ENCODE data around the gene TFAP2E. TPM values are rescaled to one million over a fixed set of nuclear protein-coding genes. Genes with fewer than 3 reads are reported as not detected.

Gene TFAP2E
- total RNA-seq, 2 donors from 2014 or later, result 3.3 to 5.1 TPM

DNA sequence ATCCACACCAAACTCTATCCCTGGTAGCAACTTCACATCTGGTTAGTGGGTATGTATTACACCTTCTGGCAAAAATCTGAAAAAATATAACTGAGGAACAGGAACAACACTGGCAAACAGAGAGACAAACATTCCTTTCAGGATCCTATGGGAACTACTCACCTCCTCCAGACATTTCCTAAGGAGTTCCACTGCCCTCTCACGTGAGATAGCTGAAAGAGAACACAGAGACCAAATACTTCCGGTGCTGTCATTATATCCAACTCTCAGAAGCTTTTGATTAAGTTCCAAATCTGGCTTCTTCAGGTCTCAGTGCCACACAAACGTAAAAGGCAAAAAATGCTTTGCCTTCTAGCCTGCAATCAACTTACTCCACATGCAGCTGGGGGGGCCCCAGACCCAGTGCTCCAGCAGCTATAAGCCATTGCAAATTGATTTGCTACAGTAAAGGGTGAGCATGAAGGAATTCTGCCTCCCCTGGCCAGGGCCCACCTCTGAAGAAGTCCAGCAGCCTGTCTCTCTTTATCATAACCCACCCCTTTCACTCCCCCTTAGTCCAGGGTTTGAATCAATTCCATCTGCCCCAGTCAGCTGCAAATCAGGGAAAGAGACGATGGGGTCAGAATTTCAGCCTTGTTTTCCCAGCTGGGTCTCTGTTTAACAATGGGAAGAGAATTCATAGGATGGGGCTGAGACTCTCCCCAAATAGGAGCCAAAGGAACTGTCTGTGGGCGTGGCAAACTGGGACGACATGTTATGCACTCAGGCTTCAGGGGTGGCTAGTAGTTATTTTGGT, 32.2 kb downstream of the TFAP2E start:
- H3K36me3 Mint-ChIP-seq, result peaks cover 33% of the 10 kb centered on the region
- DNase-seq (ENCODE audit: low spot score) (no peak), ATAC-seq (no peak)
- H3K9me3 Mint-ChIP-seq, result no peaks in the 10 kb centered on the region
- H3K4me3 Mint-ChIP-seq, result no peak overlapping the region
- no peaks in the 10 kb centered on the region for H3K27me3 Mint-ChIP-seq
- H3K4me1 Mint-ChIP-seq (ENCODE audit: low read depth in 2 of 2), result peaks cover 14 to 15% of the 10 kb centered on the region in 2 donors
- peak overlapping the region in 1 of 2 donors; percentile 18 for H3K27ac Mint-ChIP-seq

DNA sequence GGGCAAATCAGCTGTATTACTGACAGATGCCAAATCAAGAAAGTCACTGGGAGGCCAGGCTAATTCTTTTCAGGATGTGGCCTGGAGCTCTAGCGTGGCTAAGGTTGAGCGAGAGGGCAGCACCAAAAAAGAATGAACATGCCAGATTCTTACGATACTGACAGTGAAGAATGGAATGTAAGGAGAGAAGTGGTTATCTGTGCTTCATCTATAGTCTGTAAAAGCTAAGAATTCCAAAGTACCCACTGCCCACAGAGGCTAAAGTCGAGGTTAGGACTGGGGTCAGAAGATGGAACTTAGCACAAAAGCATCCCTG, 32.7 kb downstream of the TFAP2E start:
- Mint-ChIP-seq H3K9me3 (no peaks in the 10 kb centered on the region), H3K27me3 (no peaks in the 10 kb centered on the region), H3K27ac (peak overlapping the region in 1 of 2 donors; percentile 18), H3K36me3 (peaks cover 33% of the 10 kb centered on the region), H3K4me1 (ENCODE audit: low read depth in 2 of 2) (peaks cover 14 to 16% of the 10 kb centered on the region in 2 donors), H3K4me3 (no peak overlapping the region)
- ATAC-seq (no peak), DNase-seq (ENCODE audit: low spot score) (no peak)

DNA sequence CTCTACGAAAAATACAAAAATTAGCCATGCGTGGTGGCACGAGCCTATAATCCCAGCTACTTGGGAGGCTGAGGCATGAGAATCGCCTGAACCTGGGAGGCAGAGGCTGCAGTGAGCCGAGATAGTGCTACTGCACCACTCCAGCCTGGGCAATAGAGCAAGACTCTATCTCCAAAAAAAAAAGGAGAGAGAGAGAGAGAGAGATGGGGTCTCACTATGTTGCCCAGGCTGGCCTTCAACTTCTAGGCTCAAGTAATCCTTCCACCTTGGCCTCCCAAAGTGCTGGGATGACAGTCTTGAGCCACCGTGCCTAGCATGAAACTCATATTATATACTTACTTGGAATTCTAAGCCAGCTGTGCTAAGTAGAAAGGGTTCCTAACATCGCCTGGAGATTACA, 38.5 kb downstream of the TFAP2E start:
- DNase-seq (ENCODE audit: low spot score), result no peak
- peaks cover 16 to 22% of the 10 kb centered on the region in 2 donors for H3K4me1 Mint-ChIP-seq (ENCODE audit: low read depth in 2 of 2)
- no peak for ATAC-seq

DNA sequence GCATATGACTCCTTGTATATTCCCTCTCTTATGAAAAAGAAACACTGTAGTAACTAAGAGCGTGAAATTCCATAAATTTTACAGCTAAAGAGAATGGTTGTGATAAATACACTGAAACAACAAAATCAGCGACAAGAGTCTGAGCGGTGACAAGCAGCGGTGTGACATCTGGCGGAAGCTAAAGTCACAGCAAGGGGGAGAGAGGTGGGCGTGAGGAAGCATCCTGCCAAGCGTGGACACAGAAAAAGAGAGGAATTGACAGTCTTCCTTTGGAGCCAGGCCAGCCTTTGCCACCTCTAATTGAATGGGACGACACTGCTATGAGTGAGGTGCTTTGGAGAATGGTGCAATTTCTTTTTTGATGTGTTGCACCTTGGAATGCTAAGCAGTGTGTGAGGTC, 42.3 kb downstream of the TFAP2E start:
- no peak for ATAC-seq
- Mint-ChIP-seq H3K9me3 (no peaks in the 10 kb centered on the region), H3K4me3 (no peak overlapping the region), H3K36me3 (peaks cover 15% of the 10 kb centered on the region), H3K4me1 (ENCODE audit: low read depth in 2 of 2) (peaks cover 18 to 23% of the 10 kb centered on the region in 2 donors), H3K27me3 (no peaks in the 10 kb centered on the region), H3K27ac (no peak overlapping the region)
- DNase-seq (ENCODE audit: low spot score), result no peak

More for the DNA sequence above, 38.5 kb downstream of the TFAP2E start:
- H3K27ac Mint-ChIP-seq, result no peak overlapping the region
- no peaks in the 10 kb centered on the region for H3K27me3 Mint-ChIP-seq
- H3K9me3 Mint-ChIP-seq, result no peaks in the 10 kb centered on the region
- H3K36me3 Mint-ChIP-seq, result peaks cover 28% of the 10 kb centered on the region
- H3K4me3 Mint-ChIP-seq, result no peak overlapping the region

DNA sequence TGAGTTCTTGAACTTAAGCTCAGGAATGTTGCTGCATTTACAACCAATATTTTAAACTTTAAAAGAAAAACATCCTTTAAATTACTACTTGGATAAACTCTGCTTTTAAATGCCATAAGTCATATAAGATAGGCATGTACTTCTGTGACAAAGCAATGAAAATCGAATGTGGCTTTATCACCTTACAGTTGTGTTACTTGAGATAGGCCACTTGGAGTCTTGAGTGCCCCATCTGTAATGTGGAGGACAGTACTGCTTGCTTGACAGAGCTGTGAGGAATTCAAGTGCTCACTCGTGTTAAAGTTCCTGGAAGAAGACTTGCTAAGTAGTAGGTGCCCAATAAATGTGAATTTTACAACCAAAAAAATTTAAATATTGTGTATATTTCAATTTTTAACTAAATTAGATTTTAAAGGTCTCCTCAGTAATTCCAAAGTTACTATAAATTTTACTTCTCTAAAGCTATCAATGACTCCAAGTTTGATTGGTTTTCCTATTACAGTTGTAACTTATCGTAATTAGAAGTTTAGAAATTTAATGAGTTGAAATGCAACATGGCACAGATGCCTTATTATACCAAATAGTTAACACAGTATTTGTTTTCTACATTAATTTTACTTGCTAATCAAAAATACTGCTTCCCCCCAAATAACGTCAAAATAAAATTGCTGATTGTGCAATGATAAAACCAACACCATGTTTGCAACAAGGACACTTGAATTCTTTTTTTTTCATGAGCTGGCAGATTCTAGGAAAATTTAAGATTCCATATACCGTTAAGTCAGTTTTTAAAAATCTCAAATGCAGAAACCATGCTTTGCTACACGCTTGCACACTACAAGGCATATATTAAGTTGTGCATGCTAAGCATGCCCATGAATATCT, 46.4 kb downstream of the TFAP2E start:
- ATAC-seq (no peak), DNase-seq (ENCODE audit: low spot score) (no peak)
- H3K4me3 Mint-ChIP-seq, result no peak overlapping the region
- H3K4me1 Mint-ChIP-seq (ENCODE audit: low read depth in 2 of 2), result peaks cover 11 to 25% of the 10 kb centered on the region in 2 donors
- H3K9me3 Mint-ChIP-seq, result no peaks in the 10 kb centered on the region
- no peak overlapping the region for H3K27ac Mint-ChIP-seq
- no peaks in the 10 kb centered on the region for H3K27me3 Mint-ChIP-seq
- peaks cover 5% of the 10 kb centered on the region for H3K36me3 Mint-ChIP-seq

DNA sequence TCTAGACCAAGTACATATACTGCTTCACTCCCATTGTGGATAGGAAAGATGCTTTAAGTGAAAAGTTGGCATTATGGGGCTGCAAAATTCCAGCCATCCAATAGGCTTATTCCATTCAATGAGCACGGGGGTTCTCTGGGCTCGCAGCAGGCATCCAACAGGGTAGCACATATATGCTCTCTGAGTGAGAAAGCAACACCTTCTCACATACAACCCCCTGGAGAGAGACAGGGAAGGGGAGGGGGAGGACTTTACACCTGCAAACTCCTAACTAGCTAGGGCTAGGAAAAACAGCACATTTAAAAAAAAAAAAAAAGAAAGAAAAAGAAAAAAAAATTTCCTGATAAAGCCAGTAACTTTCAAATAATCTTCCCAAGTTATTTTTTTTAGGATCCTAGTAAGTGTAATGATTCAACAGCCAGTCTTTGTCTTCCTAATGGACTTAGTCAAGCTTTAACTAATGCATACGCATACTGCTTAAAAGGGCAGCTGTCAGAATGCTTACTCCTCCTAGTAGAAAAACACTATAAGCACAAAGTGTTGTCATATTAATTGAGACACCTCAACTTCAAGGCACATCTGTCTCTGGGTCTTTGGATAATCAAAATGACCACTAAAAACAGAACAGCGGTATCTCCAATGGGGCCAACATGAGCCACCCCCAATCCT, 49.5 kb downstream of the TFAP2E start:
- no peaks in the 10 kb centered on the region for H3K9me3 Mint-ChIP-seq
- no peaks in the 10 kb centered on the region for H3K36me3 Mint-ChIP-seq
- H3K27ac Mint-ChIP-seq, result no peak overlapping the region
- peaks cover 5 to 16% of the 10 kb centered on the region in 2 donors for H3K4me1 Mint-ChIP-seq (ENCODE audit: low read depth in 2 of 2)
- no peaks in the 10 kb centered on the region for H3K27me3 Mint-ChIP-seq
- no peak for DNase-seq (ENCODE audit: low spot score)
- H3K4me3 Mint-ChIP-seq, result no peak overlapping the region
- ATAC-seq, result no peak

DNA sequence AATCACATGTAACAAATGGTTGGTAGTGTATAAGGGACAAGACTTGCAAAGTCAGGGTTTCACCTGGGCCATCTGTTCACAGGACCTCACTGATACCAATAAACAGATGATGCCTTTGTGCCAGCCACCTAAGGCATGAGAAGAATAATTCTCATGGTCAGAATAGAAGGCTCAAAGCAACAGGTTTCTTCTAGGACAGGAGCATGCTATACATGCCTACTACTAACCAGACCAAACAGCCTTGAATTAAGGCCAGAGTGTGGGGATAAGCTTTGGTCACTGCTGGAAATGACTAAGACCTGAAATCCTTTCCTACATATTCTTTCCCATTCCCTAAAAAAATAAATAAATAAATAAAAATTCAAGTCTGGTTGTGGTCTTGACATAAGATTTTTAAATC, 50.7 kb downstream of the TFAP2E start:
- Mint-ChIP-seq H3K4me3 (no peak overlapping the region), H3K27ac (no peak overlapping the region), H3K9me3 (no peaks in the 10 kb centered on the region), H3K36me3 (peaks cover 1% of the 10 kb centered on the region), H3K4me1 (ENCODE audit: low read depth in 2 of 2) (peaks cover 5 to 9% of the 10 kb centered on the region in 2 donors), H3K27me3 (no peaks in the 10 kb centered on the region)
- no peak for ATAC-seq
- no peak for DNase-seq (ENCODE audit: low spot score)

DNA sequence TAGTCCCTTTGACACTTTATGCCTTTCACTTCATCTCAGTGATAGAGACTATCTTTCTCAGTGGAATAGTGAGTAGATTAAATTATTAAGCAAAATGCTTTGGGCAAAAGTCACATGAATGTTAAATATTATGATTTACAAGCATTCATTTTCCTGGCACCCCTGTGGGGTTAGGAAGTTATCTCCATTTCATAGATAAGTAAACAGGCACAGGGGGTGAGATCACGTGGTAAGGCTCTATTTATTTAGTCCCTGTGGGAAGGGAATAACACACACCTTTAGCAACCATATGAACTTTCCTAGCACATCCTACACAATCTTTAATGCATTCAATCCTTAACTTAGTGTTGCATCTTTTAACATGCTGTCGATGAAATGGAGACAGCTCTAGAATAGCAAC, 55.9 kb downstream of the TFAP2E start:
- ATAC-seq, result no peak
- H3K9me3 Mint-ChIP-seq, result no peaks in the 10 kb centered on the region
- peak overlapping the region in 1 of 2 donors; percentile 37 for H3K27ac Mint-ChIP-seq
- no peaks in the 10 kb centered on the region for H3K4me1 Mint-ChIP-seq (ENCODE audit: low read depth in 2 of 2)
- DNase-seq (ENCODE audit: low spot score), result no peak
- H3K4me3 Mint-ChIP-seq, result no peak overlapping the region
- no peaks in the 10 kb centered on the region for H3K27me3 Mint-ChIP-seq
- H3K36me3 Mint-ChIP-seq, result peaks cover 19% of the 10 kb centered on the region

DNA sequence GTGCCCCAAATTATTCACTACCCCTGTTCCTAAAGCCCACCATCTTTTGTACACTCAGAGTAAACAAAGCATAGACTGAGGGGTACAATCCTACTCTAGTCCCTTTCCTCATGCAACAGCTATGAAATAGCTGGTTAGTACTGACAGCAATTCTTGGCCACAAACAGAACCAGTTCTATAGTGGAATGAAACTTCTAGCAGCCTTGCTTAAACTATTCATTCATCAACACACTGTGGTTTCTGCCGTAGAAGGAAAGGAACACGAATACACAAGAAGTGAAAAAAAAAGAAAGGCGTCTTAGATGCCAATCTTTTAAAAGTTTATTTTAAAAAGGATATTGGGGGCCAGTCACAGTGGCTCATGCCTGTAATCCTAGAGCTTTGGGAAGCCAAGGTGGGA, 58.3 kb downstream of the TFAP2E start:
- DNase-seq (ENCODE audit: low spot score), result no peak
- no peak overlapping the region for H3K4me3 Mint-ChIP-seq
- H3K27ac Mint-ChIP-seq, result no peak overlapping the region
- no peak for ATAC-seq
- H3K4me1 Mint-ChIP-seq (ENCODE audit: low read depth in 2 of 2), result no peaks in the 10 kb centered on the region
- H3K27me3 Mint-ChIP-seq, result no peaks in the 10 kb centered on the region
- H3K36me3 Mint-ChIP-seq, result peaks cover 19% of the 10 kb centered on the region
- H3K9me3 Mint-ChIP-seq, result no peaks in the 10 kb centered on the region

DNA sequence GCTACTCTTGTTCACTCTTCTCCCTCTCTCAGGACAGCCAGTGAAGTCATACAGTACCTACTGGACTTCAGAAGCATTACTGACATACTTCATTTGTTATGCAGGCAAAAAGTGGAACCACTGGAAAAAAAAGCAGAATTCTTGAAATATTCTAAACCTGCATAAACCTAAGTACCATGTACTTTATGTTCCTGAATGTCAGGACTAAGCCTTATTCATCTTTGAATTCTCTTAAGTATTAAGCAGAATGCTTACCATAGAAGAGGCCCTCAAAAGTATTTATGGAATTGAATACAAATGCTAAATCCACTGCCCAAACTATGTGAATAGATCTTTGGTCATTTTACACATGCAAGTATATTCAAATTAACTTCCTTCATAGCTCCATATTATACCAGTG, 60.4 kb downstream of the TFAP2E start:
- H3K27me3 Mint-ChIP-seq, result no peaks in the 10 kb centered on the region
- no peak overlapping the region for H3K27ac Mint-ChIP-seq
- peaks cover 12 to 16% of the 10 kb centered on the region in 2 donors for H3K4me1 Mint-ChIP-seq (ENCODE audit: low read depth in 2 of 2)
- ATAC-seq (no peak), DNase-seq (ENCODE audit: low spot score) (no peak)
- H3K4me3 Mint-ChIP-seq, result no peak overlapping the region
- peaks cover 21% of the 10 kb centered on the region for H3K36me3 Mint-ChIP-seq
- no peaks in the 10 kb centered on the region for H3K9me3 Mint-ChIP-seq

DNA sequence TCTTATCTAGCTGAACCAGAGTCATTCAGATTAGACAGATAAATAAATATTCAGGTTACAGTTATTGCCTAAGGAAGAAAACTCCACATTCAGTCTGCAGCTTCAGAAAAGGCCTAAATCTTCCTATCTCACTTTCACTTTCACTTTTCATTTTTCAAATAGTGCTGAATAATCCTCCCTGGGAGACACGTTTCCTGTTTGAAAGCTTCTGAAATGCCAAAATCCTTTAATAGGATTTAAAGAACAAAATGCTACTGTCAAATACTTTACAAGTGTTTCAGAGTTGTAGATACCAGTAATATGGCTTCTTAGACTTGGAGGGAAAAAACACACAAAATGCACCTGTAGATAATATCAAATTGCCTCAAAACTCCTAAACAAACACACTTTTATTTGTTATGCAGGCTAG, 64.3 kb downstream of the TFAP2E start:
- H3K4me1 Mint-ChIP-seq (ENCODE audit: low read depth in 2 of 2), result peaks cover 26 to 35% of the 10 kb centered on the region in 2 donors
- ATAC-seq (no peak), DNase-seq (ENCODE audit: low spot score) (no peak)
- peak overlapping the region; percentile 90 for H3K4me3 Mint-ChIP-seq
- peaks cover 11% of the 10 kb centered on the region for H3K36me3 Mint-ChIP-seq
- H3K27me3 Mint-ChIP-seq, result no peaks in the 10 kb centered on the region
- peak overlapping the region; percentile 92 to 98 for H3K27ac Mint-ChIP-seq
- no peaks in the 10 kb centered on the region for H3K9me3 Mint-ChIP-seq

DNA sequence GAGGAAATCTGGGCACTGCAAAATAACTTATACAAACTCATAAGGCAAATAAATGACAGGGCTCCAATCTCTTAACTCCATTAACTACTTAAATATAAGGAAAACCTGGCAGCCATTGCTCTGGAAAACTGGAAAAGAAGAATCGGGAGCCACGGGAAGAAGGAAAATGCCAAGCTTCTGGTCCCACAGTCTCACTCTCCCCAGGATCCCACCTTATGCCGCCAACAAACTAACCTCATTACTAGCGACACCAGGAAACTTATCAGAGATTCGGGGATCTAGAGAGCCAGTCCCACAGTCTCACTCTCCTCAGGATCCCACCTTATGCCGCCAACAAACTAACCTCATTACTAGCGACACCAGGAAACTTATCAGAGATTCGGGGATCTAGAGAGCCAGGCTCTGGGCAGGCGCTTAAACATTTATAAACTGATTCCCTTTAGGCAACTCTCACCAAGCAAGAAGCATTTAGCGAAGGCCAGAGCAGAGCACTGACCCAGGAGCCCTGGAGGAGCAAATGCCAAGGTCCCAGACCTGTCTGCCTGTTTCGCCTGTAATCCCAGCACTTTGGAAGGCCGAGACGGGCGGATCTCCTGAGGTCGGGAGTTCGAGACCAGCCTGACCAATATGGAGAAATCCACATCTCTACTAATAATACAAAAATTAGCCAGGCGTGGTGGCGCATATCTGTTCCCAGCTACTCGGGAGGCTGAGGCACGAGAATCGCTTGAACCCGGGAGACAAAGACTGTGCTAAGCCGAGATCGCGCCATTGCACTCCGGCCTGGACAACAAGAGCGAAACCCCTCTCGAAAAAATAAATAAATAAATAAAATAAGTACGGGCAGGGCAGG, 67.5 kb downstream of the TFAP2E start:
- Mint-ChIP-seq H3K36me3 (peaks cover 11% of the 10 kb centered on the region), H3K9me3 (no peaks in the 10 kb centered on the region), H3K4me1 (ENCODE audit: low read depth in 2 of 2) (peaks cover 26 to 35% of the 10 kb centered on the region in 2 donors), H3K27me3 (peaks cover 11 to 16% of the 10 kb centered on the region in 2 donors), H3K27ac (peak overlapping the region; percentile 97 to 99), H3K4me3 (peak overlapping the region; percentile 100)
- ATAC-seq, result no peak
- DNase-seq (ENCODE audit: low spot score), result no peak

DNA sequence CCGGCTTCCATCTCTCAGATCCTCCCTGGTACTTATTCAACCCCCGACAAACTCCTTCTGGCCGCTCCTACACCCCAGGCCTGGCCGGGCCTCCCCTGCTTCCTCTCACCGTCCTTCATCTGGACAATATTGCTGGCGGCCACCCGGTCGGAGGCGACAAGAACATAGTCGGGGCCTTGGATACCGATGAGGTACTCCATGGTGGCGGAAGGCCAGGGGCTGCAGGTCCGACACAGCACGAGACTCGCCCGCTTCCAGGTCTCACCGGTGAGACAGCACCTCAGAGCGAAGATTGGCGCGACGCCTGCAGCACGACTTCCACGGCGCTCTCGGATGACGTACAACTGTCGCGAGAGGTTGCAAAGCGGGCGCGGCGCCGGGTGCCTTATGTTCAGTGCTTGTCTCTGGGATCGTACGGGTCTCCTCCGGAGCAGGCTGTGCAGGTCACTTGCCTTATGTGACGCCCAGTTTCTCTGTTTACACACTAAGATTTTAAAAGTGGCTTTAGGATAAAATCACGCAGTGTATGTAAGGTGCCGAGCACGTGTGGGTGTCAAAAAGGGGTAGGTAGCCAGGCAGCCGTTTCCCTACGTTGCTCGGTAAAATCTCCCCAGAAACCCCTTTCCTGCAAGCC, 68.2 kb downstream of the TFAP2E start, which contains the start of gene PSMB2:
PSMB2 (minus strand) TSS at position 294 of the 634 bp plus-strand sequence; CDS start at position 200, 94 bp downstream.
- H3K27me3 Mint-ChIP-seq, result peaks cover 19 to 24% of the 10 kb centered on the region in 2 donors
- peak within 1 kb of the TSS; percentile 97 to 99 for H3K27ac Mint-ChIP-seq
- H3K4me3 Mint-ChIP-seq, result peak within 1 kb of the TSS; percentile 100
- peaks cover 11% of the 10 kb centered on the region for H3K36me3 Mint-ChIP-seq
- H3K4me1 Mint-ChIP-seq (ENCODE audit: low read depth in 2 of 2), result peaks cover 26 to 35% of the 10 kb centered on the region in 2 donors
- DNase-seq (ENCODE audit: low spot score) (peak; percentile 95), ATAC-seq (peak; percentile 95 to 96)
- H3K9me3 Mint-ChIP-seq, result no peaks in the 10 kb centered on the region
